ENCODE data around the gene TBC1D10A.
A peak's percentile ranks its signal among the peaks of the same experiment; 100 is the strongest.

The TBC1D10A gene

DNA sequence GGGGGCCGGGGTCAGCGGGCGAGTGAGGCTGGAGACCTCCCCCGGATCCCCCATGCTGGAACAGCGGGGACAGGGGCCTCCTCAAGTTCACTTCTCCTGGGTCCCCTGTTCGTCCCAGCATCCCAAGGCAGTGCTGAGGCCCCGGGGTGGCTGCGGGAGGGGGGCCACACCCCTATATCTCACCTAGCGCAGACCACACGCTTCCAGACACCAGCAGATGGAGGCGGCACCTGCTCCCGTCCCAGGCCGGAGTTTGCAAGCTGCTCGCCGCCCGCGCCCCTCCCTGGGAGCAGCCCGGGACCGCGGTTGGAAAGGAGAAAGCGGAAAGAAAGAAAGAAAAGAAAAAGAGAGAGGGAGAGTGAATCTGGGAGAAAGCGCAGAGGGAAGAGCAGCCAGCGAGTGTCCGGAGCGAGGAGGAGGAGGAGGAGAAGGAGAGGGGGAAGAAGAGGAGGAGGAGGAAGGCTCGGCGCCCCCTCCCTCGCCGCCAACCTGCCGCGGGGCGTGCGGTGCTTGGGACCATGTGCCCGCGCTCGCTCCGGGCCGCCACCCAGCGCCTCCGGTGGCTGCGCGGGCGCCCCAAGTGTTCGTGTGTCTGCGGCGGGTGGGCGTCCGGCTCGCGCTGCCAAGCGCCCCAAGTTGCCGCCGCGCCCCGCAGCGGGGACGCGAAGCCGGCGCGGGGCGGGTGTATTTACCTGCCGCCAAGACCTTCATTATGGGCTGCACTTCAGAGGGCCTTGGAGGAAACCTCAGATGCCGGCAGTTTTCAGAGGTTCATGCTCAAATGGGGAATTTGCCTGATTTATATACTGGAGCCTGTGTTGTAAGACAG, 80.5 kb downstream of the TBC1D10A start, which contains the start of gene LIF (continued):
- TF ChIP-seq MYNN (tag by site-specific recombination; IDR thresholded peaks at IDR 0.05; ENCODE audit: borderline replicate concordance) (no peak), ZNF792 (tag by site-specific recombination; IDR thresholded peaks at IDR 0.05) (no peak), YY2 (tag by site-specific recombination; IDR thresholded peaks at IDR 0.05) (no peak), ZNF571 (tag by site-specific recombination; IDR thresholded peaks at IDR 0.05) (no peak), KLF10 (tag by site-specific recombination; IDR thresholded peaks at IDR 0.05) (0 out of 2 replicates have a peak, but pooled peaks have one; percentile 1), ZNF211 (tag by site-specific recombination; IDR thresholded peaks at IDR 0.05; ENCODE audit: low read depth) (no peak), SCRT2 (tag by site-specific recombination; IDR thresholded peaks at IDR 0.05) (no peak), ZNF501 (tag by site-specific recombination; IDR thresholded peaks at IDR 0.05) (no peak), SP2 (tag by site-specific recombination; IDR thresholded peaks at IDR 0.05) (no peak; the same call in 1 of the 2 replicates), GFI1B (tag by site-specific recombination; IDR thresholded peaks at IDR 0.05) (no peak), ZSCAN23 (tag by site-specific recombination; IDR thresholded peaks at IDR 0.05) (no peak; the same call in 1 of the 2 replicates), SP3 (tag by site-specific recombination; IDR thresholded peaks at IDR 0.05) (peak; percentile 23), ZNF843 (tag by site-specific recombination; IDR thresholded peaks at IDR 0.05) (no peak), ZEB2 (tag by site-specific recombination; IDR thresholded peaks at IDR 0.05) (peak; percentile 80), ZNF626 (tag by site-specific recombination; IDR thresholded peaks at IDR 0.05) (no peak), GLI4 (tag by site-specific recombination; IDR thresholded peaks at IDR 0.05) (no peak), ZNF777 (tag by site-specific recombination; IDR thresholded peaks at IDR 0.05; ENCODE audit: borderline replicate concordance) (no peak; the same call in 1 of the 2 replicates), ZNF391 (tag by site-specific recombination; IDR thresholded peaks at IDR 0.05; ENCODE audit: borderline replicate concordance, low read depth) (peak; percentile 55; the same call in 1 of the 2 replicates)
- TF ChIP-seq, protein P1, sequence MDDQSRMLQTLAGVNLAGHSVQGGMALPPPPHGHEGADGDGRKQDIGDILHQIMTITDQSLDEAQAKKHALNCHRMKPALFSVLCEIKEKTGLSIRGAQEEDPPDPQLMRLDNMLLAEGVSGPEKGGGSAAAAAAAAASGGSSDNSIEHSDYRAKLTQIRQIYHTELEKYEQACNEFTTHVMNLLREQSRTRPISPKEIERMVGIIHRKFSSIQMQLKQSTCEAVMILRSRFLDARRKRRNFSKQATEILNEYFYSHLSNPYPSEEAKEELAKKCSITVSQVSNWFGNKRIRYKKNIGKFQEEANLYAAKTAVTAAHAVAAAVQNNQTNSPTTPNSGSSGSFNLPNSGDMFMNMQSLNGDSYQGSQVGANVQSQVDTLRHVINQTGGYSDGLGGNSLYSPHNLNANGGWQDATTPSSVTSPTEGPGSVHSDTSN (CRISPR knock-in tag; IDR thresholded peaks at IDR 0.05) = 0 out of 2 replicates have a peak, but pooled peaks have one; percentile 47
- TF ChIP-seq, protein P2, sequence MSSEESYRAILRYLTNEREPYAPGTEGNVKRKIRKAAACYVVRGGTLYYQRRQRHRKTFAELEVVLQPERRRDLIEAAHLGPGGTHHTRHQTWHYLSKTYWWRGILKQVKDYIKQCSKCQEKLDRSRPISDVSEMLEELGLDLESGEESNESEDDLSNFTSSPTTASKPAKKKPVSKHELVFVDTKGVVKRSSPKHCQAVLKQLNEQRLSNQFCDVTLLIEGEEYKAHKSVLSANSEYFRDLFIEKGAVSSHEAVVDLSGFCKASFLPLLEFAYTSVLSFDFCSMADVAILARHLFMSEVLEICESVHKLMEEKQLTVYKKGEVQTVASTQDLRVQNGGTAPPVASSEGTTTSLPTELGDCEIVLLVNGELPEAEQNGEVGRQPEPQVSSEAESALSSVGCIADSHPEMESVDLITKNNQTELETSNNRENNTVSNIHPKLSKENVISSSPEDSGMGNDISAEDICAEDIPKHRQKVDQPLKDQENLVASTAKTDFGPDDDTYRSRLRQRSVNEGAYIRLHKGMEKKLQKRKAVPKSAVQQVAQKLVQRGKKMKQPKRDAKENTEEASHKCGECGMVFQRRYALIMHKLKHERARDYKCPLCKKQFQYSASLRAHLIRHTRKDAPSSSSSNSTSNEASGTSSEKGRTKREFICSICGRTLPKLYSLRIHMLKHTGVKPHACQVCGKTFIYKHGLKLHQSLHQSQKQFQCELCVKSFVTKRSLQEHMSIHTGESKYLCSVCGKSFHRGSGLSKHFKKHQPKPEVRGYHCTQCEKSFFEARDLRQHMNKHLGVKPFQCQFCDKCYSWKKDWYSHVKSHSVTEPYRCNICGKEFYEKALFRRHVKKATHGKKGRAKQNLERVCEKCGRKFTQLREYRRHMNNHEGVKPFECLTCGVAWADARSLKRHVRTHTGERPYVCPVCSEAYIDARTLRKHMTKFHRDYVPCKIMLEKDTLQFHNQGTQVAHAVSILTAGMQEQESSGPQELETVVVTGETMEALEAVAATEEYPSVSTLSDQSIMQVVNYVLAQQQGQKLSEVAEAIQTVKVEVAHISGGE (tag by site-specific recombination; conservative IDR thresholded peaks at IDR 0.05; ENCODE audit: low read depth) = no peak
- TF ChIP-seq, protein P3, sequence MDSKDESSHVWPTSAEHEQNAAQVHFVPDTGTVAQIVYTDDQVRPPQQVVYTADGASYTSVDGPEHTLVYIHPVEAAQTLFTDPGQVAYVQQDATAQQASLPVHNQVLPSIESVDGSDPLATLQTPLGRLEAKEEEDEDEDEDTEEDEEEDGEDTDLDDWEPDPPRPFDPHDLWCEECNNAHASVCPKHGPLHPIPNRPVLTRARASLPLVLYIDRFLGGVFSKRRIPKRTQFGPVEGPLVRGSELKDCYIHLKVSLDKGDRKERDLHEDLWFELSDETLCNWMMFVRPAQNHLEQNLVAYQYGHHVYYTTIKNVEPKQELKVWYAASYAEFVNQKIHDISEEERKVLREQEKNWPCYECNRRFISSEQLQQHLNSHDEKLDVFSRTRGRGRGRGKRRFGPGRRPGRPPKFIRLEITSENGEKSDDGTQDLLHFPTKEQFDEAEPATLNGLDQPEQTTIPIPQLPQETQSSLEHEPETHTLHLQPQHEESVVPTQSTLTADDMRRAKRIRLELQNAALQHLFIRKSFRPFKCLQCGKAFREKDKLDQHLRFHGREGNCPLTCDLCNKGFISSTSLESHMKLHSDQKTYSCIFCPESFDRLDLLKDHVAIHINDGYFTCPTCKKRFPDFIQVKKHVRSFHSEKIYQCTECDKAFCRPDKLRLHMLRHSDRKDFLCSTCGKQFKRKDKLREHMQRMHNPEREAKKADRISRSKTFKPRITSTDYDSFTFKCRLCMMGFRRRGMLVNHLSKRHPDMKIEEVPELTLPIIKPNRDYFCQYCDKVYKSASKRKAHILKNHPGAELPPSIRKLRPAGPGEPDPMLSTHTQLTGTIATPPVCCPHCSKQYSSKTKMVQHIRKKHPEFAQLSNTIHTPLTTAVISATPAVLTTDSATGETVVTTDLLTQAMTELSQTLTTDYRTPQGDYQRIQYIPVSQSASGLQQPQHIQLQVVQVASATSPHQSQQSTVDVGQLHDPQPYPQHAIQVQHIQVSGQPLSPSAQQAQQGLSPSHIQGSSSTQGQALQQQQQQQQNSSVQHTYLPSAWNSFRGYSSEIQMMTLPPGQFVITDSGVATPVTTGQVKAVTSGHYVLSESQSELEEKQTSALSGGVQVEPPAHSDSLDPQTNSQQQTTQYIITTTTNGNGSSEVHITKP (tag by site-specific recombination; IDR thresholded peaks at IDR 0.05) = peak; percentile 87
- TF ChIP-seq, protein P4, sequence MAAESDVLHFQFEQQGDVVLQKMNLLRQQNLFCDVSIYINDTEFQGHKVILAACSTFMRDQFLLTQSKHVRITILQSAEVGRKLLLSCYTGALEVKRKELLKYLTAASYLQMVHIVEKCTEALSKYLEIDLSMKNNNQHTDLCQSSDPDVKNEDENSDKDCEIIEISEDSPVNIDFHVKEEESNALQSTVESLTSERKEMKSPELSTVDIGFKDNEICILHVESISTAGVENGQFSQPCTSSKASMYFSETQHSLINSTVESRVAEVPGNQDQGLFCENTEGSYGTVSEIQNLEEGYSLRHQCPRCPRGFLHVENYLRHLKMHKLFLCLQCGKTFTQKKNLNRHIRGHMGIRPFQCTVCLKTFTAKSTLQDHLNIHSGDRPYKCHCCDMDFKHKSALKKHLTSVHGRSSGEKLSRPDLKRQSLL (tag by site-specific recombination; IDR thresholded peaks at IDR 0.05) = no peak
- TF ChIP-seq, protein P5, sequence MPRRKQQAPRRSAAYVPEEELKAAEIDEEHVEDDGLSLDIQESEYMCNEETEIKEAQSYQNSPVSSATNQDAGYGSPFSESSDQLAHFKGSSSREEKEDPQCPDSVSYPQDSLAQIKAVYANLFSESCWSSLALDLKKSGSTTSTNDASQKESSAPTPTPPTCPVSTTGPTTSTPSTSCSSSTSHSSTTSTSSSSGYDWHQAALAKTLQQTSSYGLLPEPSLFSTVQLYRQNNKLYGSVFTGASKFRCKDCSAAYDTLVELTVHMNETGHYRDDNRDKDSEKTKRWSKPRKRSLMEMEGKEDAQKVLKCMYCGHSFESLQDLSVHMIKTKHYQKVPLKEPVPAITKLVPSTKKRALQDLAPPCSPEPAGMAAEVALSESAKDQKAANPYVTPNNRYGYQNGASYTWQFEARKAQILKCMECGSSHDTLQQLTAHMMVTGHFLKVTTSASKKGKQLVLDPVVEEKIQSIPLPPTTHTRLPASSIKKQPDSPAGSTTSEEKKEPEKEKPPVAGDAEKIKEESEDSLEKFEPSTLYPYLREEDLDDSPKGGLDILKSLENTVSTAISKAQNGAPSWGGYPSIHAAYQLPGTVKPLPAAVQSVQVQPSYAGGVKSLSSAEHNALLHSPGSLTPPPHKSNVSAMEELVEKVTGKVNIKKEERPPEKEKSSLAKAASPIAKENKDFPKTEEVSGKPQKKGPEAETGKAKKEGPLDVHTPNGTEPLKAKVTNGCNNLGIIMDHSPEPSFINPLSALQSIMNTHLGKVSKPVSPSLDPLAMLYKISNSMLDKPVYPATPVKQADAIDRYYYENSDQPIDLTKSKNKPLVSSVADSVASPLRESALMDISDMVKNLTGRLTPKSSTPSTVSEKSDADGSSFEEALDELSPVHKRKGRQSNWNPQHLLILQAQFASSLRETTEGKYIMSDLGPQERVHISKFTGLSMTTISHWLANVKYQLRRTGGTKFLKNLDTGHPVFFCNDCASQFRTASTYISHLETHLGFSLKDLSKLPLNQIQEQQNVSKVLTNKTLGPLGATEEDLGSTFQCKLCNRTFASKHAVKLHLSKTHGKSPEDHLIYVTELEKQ (tag by site-specific recombination; IDR thresholded peaks at IDR 0.05; ENCODE audit: borderline replicate concordance) = no peak
- TF ChIP-seq, protein P6, sequence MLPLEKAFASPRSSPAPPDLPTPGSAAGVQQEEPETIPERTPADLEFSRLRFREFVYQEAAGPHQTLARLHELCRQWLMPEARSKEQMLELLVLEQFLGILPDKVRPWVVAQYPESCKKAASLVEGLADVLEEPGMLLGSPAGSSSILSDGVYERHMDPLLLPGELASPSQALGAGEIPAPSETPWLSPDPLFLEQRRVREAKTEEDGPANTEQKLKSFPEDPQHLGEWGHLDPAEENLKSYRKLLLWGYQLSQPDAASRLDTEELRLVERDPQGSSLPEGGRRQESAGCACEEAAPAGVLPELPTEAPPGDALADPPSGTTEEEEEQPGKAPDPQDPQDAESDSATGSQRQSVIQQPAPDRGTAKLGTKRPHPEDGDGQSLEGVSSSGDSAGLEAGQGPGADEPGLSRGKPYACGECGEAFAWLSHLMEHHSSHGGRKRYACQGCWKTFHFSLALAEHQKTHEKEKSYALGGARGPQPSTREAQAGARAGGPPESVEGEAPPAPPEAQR (tag by site-specific recombination; IDR thresholded peaks at IDR 0.05) = 0 out of 2 replicates have a peak, but pooled peaks have one; percentile 15
